Activated naive CD4-positive, alpha-beta T cell treated with Interleukin-2 at 50 U/mL for 16 hours (primary cell): Measurements from ENCODE around the gene RHO.
"Not testable (repeated sequence)": the region's sequence is repeated elsewhere in the genome, so short reads cannot be mapped to it uniquely, and the experiment has no call there.

Source experiments
- DNase-seq: peaks from one replicate; pipeline ENCODE4 v3.0.0-alpha.2; 2020

Gene RHO

GRCh38 chr3:129522953-129523352 is 5.5 kb upstream of the RHO start:
- no peak for DNase-seq

- no peak for DNase-seq
Observed at GRCh38 chr3:129524081-129524480, 4.4 kb upstream of the RHO start.

- no peak for DNase-seq
Observed at GRCh38 chr3:129525341-129525968, 3.0 kb upstream of the RHO start.

GRCh38 chr3:129526121-129526900 is 2.1 kb upstream of the RHO start:
- no peak for DNase-seq

GRCh38 chr3:129527262-129527661 is 1.2 kb upstream of the RHO start:
- no peak for DNase-seq

GRCh38 chr3:129529436-129530210 is 1.2 kb downstream of the RHO start:
- no peak for DNase-seq

GRCh38 chr3:129530251-129530791 is 1.9 kb downstream of the RHO start:
- no peak for DNase-seq

GRCh38 chr3:129530821-129531220 is 2.4 kb downstream of the RHO start:
- DNase-seq: no peak

- DNase-seq: no peak
Observed at GRCh38 chr3:129531699-129532098, 3.3 kb downstream of the RHO start.

GRCh38 chr3:129532261-129532660 is 3.8 kb downstream of the RHO start:
- no peak for DNase-seq

- DNase-seq: no peak
Observed at GRCh38 chr3:129533406-129533805, 5.0 kb downstream of the RHO start.

- no peak for DNase-seq
Observed at GRCh38 chr3:129534428-129535027, 6.1 kb downstream of the RHO start.

GRCh38 chr3:129535075-129535474 is 6.6 kb downstream of the RHO start:
- DNase-seq: no peak

- DNase-seq: no peak
Observed at GRCh38 chr3:129536374-129536667, 7.9 kb downstream of the RHO start.

GRCh38 chr3:129536804-129537203 is 8.4 kb downstream of the RHO start:
- no peak for DNase-seq

- no peak for DNase-seq
Observed at GRCh38 chr3:129539206-129539605, 10.8 kb downstream of the RHO start.

GRCh38 chr3:129540776-129541516 is 12.5 kb downstream of the RHO start:
- DNase-seq: no peak

- DNase-seq: no peak
Observed at GRCh38 chr3:129542747-129543146, 14.3 kb downstream of the RHO start.

- DNase-seq: no peak
Observed at GRCh38 chr3:129543156-129543790, 14.8 kb downstream of the RHO start, which contains the start of gene H1-8. H1-8 (plus strand) TSS chr3:129543175; CDS start chr3:129543219, 44 bp downstream.

- no peak for DNase-seq
Observed at GRCh38 chr3:129543999-129544398, 15.6 kb downstream of the RHO start.

- not testable (repeated sequence) for DNase-seq
Observed at GRCh38 chr3:129545951-129546350, 17.5 kb downstream of the RHO start.

- no peak for DNase-seq
Observed at GRCh38 chr3:129547241-129547640, 18.8 kb downstream of the RHO start.
